Left ventricle myocardium superior (tissue), 1 donor: Measurements from ENCODE around the gene SPAG16. TPM values are rescaled to one million over a fixed set of nuclear protein-coding genes. Genes with fewer than 3 reads are reported as not detected.

Source experiments
- ATAC-seq: fragments of 200-7000 bp; cut with Tn5 transposase; one replicate; pipeline ENCODE4 v1.9.1; 2020; ENCODE audit warnings: mild to moderate bottlenecking, moderate library complexity
- DNase-seq: peaks from one replicate; pipeline ENCODE4 v3.0.0-alpha.2; 2020
- intact Hi-C: fragments of 100-400 bp; cut with micrococcal nuclease; formaldehyde crosslinking; loops from one replicate; pipeline ENCODE4 v1.11.0; 2022
- total RNA-seq: library from RNA; stranded (reverse); fragmentation: NEBNext Ultra II Directional; extraction: Animal tissue kit (Norgen Biotek cat#: 25700); gene quantifications from one replicate; pipeline ENCODE4 v1.2.1, GENCODE V29; 2021
- donor health status: DM: no; HTN: yes; CAD: no; lungs with severe emphysema.

The SPAG16 gene
- total RNA-seq, 1 donor from 2014 or later, result 18.7 TPM

DNA sequence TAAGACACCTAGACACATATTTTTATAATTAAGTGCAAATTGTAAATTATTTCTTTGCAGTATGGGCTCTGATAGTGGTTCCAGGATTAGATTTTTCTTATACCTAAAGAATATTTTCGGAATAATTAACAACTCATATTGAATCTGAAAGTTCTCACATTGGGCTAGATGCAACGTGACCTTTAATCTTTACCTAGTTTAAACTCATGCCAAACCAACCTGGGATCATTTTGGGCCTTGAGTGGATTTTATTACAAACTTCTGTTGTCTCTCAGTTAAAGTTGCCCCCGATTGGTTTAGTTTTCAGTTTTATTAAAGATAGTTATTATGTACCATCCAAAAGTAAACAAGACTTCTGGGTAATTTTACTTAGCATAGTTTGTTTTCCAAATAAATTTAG lies 896.4 kb downstream of the SPAG16 start:
- DNase-seq, result no peak
- intact Hi-C loops, result no loop called here
- no peak for ATAC-seq

DNA sequence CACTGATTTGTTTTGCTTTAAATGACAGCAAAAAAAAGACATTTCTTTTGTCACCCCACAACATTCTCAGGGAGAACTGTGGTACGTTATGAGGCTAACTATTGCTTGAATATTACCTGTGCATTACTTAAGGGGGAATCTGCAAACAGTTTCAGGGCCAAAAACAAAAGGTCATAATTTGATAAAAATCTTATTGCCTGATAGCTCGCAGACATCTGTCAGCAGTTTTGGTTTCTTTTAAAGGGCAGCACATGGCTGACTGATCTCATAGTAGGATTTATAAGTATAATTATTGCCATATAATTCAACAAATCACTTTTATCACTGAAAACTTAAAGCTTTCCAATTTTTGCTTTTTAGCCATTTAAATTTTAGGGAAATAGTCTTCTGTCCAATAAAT lies 900.2 kb downstream of the SPAG16 start:
- intact Hi-C loops, result no loop called here
- no peak for DNase-seq
- no peak for ATAC-seq

DNA sequence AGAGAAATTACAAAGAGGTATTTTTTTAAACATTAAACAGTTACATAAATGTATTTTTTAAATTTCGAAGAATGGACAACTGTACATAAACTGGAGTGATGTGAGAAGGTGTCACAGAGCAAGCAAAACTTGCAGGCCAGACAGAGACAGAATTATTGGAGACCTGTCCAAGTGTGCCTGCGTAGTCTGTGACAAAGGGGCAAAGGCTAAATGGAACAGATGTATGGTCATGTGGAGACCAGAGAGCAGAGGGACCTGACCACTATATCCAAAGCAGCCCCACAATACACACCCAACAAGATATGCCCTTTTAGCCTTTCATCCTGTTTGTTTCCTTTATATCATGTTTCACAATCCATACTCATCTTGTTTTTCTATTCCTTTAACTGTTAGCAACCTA lies 901.3 kb downstream of the SPAG16 start:
- DNase-seq (no peak), ATAC-seq (no peak)
- intact Hi-C loops, result no loop called here

DNA sequence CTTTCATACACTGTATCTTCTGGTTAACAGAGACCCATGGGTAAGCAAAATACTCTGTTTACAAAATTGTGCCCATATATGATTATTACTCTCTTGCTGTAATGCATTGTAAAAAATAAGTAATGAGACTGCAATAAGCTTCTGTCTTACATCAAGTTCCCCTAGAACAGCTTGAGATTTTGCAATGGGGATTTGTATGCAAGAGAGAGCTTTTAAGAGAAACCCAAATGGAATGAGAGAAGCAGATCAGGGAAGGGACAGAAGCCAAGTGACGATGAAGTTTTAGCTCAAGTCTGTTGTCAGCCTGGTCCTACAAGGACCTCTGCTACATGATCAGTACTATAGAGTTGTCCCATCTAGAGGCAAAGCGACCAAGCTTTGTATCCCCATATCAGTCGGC lies 908.4 kb downstream of the SPAG16 start:
- DNase-seq, result no peak
- intact Hi-C loops, result no loop called here
- ATAC-seq, result no peak

DNA sequence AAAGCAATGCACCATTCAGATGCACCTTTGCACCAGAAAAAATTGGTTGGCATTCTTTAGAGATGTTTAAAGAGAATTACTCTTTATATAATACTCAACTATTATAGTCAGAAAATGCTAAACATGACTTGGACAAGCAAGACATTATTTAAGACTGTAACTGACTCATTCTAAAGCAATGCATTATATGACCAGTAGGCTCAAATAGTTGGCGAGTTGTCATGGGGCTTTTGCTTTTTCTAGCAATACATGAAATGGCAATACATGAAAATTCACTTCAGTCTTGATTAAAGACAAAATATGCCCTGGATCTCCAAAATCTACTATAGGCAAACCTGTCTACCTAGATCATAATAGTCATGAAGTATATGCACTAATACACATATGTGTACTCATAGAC lies 909.7 kb downstream of the SPAG16 start:
- DNase-seq (no peak), ATAC-seq (no peak)
- intact Hi-C loops, result no loop called here

DNA sequence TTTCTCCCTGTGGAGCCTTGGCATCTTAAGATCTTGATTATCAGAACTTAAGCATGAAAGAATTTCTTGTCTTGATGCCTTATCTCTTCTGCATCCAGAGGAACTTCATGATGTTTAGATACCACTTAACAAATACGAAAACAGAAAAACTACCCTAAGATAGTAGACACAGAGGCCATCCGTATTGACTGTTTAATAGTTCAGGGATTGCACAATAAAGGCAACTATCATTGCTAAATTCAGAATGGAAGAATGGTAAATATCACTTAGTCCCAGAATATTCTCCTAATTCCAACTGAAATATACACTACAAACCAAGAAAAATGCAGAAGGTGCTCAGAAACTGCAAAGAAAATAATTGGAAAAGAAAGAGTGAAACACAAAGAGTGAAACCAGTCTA lies 912.0 kb downstream of the SPAG16 start:
- intact Hi-C loops, result no loop called here
- ATAC-seq, result no peak
- no peak for DNase-seq

DNA sequence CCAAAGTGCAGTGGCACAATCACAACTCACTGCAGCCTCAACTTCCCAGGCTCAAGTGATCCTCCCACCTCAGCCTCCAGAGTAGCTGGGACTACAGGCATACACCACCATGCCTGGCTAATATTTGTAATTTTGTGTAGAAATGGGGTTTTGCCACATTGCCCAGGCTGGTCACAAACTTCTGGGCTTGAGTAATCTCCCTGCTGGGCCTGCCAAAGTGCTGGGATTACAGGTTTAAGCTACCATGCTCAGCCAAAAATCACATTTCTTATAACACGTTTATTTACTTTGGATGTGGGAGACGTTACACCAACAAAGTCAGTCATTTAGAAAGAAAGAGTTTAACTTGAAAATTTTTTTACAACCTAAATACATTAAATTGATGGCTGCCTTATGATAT lies 917.6 kb downstream of the SPAG16 start:
- intact Hi-C loops, result no loop called here

DNA sequence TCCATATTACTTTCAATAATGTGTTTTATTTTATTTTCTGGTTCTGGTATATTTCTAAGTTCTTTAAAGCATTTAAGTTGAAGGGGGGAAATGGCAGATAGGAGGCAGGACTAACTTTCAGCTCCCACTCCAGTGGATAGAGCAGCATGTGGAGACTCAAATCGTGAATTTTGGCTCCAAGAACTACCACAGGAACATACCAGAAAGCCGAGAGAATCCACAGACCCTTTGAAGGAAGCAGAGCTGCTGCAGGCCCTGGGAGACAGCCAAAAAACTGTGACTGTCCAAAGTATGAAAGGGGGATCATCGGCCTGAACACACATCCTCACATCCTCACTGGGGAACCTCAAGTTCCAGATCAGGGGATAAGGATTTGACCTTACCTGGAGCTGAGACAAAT lies 919.0 kb downstream of the SPAG16 start:
- DNase-seq (no peak), ATAC-seq (no peak)
- intact Hi-C loops, result no loop called here

More for the DNA sequence above, 917.6 kb downstream of the SPAG16 start:
- no peak for ATAC-seq
- DNase-seq, result no peak

DNA sequence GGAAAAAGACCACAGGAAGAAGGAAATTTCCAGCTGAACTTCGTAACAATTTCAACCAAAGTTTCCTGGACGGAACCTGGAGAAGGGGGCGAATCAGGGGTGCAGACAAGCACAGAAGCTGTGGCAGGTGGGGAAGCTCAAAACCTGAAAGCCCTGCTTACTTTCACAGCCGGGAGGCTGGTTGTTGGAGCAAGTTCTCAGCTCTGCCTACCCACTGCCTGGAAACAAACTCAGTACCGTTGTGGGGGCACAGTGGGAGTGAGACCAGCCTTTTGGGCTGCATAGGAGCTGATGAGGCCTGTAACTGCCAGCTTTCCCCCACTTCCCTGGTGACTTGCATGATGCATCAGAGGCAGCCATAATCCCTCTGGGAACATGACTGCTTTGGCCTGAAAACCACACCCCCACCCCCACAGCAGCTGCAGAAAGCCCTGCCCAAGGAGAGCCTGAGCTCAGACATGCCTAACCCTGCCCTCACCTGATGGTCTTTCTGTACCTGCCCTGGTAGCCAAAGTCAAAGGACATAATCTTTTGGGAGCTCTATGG lies 919.6 kb downstream of the SPAG16 start:
- intact Hi-C loops, result no loop called here
- ATAC-seq (no peak), DNase-seq (no peak)

DNA sequence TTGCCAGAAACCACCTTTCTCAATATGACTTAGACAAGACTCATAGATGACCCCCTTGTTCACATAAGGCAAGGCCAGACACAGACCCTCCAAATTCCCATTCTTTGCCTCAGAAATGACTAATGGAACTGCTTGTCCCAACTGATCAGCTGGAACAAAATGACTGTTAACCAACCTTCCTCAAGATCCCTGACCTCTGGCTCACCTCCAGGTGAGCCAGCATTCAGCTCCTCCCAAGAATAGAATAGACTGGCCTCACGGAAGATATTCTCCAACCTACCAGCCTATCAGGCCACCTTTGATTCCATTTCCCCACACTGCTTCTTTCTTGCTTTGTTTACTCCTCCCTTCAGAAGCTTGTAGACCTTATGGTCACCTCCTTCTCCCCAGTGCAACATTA lies 930.8 kb downstream of the SPAG16 start:
- intact Hi-C loops, result no loop called here
- DNase-seq (no peak), ATAC-seq (no peak)

DNA sequence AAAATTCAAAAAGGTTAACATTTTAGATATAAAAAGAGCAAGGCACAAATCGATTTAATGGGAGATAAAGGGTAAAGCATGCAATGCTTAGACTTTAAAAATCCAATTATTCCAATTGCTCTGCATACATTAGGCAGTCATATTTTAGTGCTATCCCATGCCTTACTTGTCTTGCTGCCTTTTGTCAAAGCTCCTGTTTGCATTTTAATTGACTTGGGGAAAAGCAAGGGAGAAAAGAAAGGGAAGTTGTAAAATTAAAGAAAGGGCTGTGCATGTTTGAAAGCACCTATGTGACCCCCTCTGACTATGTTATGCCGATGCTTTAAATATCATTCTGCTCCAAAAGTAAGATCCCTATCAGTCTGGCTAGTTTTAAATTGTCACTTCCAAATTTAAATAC lies 932.9 kb downstream of the SPAG16 start:
- intact Hi-C loops, result no loop called here
- DNase-seq, result no peak
- no peak for ATAC-seq

DNA sequence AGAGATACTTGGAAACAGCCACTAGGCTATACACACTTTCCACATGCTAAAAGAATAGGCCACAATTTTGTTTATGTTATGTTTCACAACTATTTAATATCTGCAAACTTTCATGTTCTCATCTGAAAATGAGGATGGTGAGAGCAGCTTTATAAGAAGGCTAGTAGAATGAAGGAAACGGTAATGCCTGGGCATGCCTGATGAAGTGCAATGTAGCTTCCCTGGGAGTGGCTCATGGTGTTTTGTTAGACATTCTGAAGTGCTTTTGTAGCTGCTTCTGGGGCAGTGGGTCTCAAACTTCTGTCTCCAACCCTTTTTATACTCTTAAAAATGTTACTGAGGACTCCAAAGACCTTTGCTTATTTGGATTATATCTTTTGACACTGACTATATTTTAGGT lies 933.3 kb downstream of the SPAG16 start:
- ATAC-seq (no peak), DNase-seq (no peak)
- intact Hi-C loops, result no loop called here

DNA sequence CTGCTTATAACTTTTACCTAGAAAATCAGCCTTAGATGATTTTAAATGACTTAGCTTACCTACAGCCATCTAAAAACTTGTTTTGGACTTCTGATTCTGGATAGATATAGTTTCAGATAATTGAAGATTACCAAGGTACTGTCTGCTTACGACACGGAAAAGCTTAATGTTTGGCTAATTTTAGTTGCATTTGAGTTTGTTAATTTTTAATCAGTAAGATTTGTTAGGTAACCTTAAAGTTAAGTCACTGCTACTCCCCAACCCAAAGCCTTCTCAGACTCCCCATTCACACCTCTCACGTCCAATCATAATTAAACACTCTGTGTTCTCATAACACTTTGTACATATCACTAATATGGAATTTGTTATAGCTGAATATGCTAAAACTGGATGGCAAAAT lies 936.0 kb downstream of the SPAG16 start:
- DNase-seq, result no peak
- no peak for ATAC-seq
- intact Hi-C loops, result no loop called here

DNA sequence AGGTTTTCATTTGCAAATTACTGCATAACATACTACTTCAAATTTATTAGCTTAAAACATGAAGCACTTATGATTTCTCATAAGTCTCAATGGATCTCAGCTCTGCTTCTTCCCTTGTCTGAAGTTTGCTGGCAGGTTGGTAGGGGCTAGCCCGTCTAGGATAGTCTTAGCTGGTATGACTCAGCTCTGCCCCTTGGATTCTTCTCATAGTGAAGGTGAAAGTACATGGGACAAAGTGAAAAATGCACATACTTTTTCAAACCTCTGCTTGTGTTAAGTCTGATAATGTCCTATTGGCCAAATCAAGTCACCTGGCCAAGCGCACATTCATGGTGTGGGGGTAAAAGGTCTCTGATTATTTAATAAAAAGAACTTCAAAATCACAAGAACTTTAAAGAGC lies 941.8 kb downstream of the SPAG16 start:
- DNase-seq, result no peak
- intact Hi-C loops, result no loop called here
- ATAC-seq, result no peak

DNA sequence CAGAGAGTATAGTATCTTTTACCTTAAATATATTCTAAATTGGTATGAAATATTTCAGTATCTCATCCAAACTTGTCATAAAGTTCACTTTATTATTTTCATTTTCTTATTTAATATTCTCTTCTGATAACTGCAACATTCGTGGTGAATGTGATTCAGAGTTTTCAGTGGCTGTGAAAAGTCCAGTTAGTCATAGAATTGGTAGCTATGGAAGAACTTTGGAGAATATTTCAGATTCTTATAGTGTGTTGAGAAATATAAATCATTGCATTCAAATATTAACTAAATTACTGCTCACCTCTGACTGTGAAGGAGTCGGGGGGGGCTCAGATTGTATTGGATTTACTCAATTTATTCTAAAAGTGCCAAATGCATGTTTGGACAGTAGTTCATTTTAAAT lies 948.0 kb downstream of the SPAG16 start:
- DNase-seq, result no peak
- intact Hi-C loops, result no loop called here
- no peak for ATAC-seq

DNA sequence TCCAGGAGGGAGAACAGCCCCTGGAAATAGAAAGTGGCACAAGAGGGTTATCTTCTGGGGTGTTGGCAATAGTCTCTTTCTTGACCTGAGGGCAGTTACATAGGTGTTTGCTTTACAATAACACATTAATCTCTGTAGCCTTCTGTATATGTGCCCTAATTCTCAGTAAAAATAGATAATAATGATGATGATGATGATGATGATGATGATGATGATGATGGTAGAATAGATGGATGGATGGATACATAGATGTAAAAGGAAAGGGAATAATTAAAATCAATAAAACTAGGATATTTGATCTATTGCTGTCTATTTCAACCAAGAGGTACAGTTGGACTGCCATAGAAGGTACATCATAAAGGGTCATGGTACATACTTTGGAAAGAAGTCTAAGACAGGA lies 948.9 kb downstream of the SPAG16 start:
- DNase-seq (no peak), ATAC-seq (no peak)
- intact Hi-C loops, result no loop called here

DNA sequence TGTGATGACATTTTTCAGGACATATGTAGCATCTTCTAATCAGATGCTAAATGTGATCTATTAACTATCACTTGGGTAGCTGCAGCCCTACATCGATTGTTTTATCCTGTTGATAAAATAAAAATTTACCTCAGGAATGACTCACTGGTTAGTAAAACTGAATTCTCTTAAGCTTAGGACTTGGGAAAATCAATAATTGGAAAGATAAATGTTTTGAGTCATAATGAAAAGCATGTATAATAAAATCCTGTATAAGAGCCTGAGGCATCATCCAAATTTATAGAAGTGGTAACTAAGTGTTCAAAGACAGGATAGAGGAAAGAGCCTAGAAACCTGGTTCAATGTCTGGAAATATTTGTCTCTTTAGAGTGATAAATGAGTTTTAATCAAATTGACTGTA lies 958.5 kb downstream of the SPAG16 start:
- intact Hi-C loops, result no loop called here
- no peak for DNase-seq
- ATAC-seq, result no peak

DNA sequence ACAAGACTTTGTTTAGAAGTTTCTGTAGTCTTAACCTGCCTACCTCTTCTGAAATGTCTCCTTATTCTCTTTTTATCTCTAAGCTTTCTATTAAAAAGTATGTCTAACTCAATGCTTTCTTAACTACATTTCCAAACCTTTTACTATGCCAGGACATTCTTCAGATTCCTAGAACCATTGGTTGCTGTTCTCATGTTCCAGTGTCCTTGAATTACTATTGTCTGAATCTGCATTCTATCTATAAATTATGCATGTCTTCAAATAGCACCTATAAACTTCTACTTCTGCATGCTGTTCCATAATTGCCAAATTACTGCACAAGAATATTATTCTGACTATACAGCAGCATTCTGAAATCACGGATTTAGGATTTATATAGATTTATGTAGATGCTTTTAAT lies 960.6 kb downstream of the SPAG16 start:
- intact Hi-C loops, result no loop called here
- DNase-seq, result no peak
- ATAC-seq, result no peak

DNA sequence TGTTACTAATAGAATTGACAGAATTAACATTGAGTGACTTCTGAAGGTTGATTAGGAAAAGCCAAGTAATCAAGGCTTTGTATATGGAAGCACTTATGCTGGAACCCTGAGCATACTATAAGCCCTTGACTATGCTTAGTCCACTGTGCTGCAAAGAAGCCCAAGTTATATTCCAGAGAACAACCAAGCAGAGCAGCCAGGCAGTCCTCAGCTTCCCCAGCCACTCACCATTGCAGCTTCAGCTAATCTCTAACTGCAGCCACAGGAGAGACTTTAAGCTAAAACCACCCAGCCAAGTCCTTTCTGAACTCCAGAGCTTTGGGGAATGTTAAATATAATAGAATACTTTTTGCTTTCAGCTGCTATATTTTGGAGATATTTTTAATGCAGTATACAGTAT lies 962.2 kb downstream of the SPAG16 start:
- DNase-seq (no peak), ATAC-seq (no peak)
- intact Hi-C loops, result no loop called here

DNA sequence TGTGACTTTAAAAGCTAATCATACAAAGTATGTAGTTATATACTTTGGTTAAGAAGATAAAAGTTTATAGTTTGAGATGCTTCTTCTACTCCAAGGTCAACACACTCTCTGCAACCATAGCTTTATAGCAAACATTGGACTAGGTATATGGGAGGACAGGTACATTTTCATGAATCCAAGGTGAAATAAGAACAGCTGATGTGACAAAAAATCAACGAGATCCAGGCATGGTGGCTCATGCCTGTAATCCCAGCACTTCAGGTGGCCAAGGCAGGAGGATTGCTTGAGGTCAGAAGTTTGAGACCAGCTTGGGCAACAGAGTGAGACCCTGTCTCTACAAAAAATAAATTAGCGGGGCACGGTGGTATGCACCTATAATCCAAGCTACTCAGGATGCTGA lies 963.3 kb downstream of the SPAG16 start:
- ATAC-seq, result no peak
- intact Hi-C loops, result no loop called here
- DNase-seq, result no peak

DNA sequence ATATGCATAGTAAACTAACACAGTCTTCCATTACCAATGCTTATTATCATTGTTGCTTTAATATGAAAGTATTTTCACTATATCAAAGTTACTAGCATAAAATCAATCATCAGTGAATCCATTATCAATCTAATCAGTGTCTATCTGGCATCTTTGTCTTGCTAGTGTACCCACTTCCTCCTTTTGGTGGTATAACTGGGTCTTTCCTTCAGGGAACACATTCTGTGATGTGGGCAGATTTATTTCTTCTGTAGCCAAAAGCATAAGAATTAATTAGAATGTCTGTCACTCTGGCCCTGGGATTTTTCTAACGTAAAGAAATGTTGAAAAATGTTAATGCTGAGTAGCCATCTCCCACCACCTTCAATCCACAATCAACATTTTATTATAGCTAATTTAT lies 970.8 kb downstream of the SPAG16 start:
- no peak for DNase-seq
- ATAC-seq, result no peak
- intact Hi-C loops, result no loop called here

DNA sequence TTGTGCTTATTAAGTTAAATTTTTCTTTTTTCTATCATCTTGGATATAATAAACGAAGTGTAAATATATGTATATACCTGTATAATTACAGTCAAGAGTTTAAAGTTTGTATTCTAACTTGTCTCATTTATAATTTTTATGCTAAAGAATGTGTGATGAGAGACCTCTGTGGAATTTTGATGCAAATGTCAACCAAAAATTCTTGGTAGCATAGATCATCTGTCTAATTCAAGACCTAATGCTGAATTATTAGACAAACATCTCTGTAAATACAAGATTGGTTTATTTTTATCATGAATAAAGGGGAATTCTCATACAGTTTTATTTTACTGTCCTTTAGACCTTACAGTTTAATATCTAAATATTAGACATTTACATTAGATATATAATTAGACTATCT lies 977.4 kb downstream of the SPAG16 start:
- ATAC-seq (no peak), DNase-seq (no peak)
- intact Hi-C loops, result no loop called here
